ENCODE results near the gene HBZ. TPM values are rescaled to one million over a fixed set of nuclear protein-coding genes. Genes with fewer than 3 reads are reported as not detected.

The HBZ gene
- total and polyA plus RNA-seq, 8 donors = 0.52 to 8.7 (median 4.2) TPM; not detected in 2

GRCh38 chr16:187330-187729 is 34.9 kb downstream of the HBZ start:
- TF ChIP-seq CTCF (IDR thresholded peaks at IDR 0.05) = no peak
- ATAC-seq (no peak), DNase-seq (no peak)
- no peak overlapping the region for H3K27ac ChIP-seq
- no peaks in the 10 kb centered on the region for H3K4me1 ChIP-seq
- peaks cover 0 to 62% of the 10 kb centered on the region in 2 donors for H3K36me3 ChIP-seq
- no peaks in the 10 kb centered on the region for H3K27me3 ChIP-seq
- no peaks in the 10 kb centered on the region for H3K9me3 ChIP-seq
- no peak overlapping the region for H3K4me3 ChIP-seq
- intact Hi-C loops (cut with DNase I) = no loop called here

GRCh38 chr16:188674-189073 is 36.2 kb downstream of the HBZ start:
- no peaks in the 10 kb centered on the region for H3K27me3 ChIP-seq
- no peak overlapping the region for H3K4me3 ChIP-seq
- ATAC-seq (no peak), DNase-seq (no peak)
- peaks cover 0 to 76% of the 10 kb centered on the region in 2 donors for H3K36me3 ChIP-seq
- H3K27ac ChIP-seq = no peak overlapping the region
- no peaks in the 10 kb centered on the region for H3K9me3 ChIP-seq
- TF ChIP-seq CTCF (IDR thresholded peaks at IDR 0.05) = no peak
- intact Hi-C loops (cut with DNase I) = no loop called here
- H3K4me1 ChIP-seq = no peaks in the 10 kb centered on the region

- Histone ChIP-seq H3K9me3 (no peaks in the 10 kb centered on the region), H3K27ac (no peak overlapping the region), H3K27me3 (no peaks in the 10 kb centered on the region), H3K36me3 (peaks cover 0 to 86% of the 10 kb centered on the region in 2 donors), H3K4me1 (no peaks in the 10 kb centered on the region), H3K4me3 (no peak overlapping the region)
- intact Hi-C loops (cut with DNase I) = no loop called here
- ATAC-seq = no peak
- DNase-seq = no peak
- TF ChIP-seq CTCF (IDR thresholded peaks at IDR 0.05) = no peak
Observed at GRCh38 chr16:189604-190186, 37.3 kb downstream of the HBZ start.

GRCh38 chr16:191831-192230 is 39.4 kb downstream of the HBZ start:
- no peaks in the 10 kb centered on the region for H3K27me3 ChIP-seq
- TF ChIP-seq CTCF (IDR thresholded peaks at IDR 0.05) = no peak
- no peaks in the 10 kb centered on the region for H3K4me1 ChIP-seq
- ATAC-seq = no peak
- no peak overlapping the region for H3K4me3 ChIP-seq
- no peaks in the 10 kb centered on the region for H3K9me3 ChIP-seq
- DNase-seq = no peak
- H3K27ac ChIP-seq = no peak overlapping the region
- H3K36me3 ChIP-seq = peaks cover 0 to 98% of the 10 kb centered on the region in 2 donors
- intact Hi-C loops (cut with DNase I) = no loop called here

GRCh38 chr16:192686-193085 is 40.2 kb downstream of the HBZ start:
- DNase-seq = peak in 1 of 4 donors; percentile 19
- Histone ChIP-seq H3K36me3 (peaks cover 0 to 100% of the 10 kb centered on the region in 2 donors), H3K27ac (no peak overlapping the region)

More at GRCh38 chr16:192686-193085, 40.2 kb downstream of the HBZ start:
- intact Hi-C loops (cut with DNase I) = no loop called here
- Histone ChIP-seq H3K4me1 (no peaks in the 10 kb centered on the region), H3K27me3 (no peaks in the 10 kb centered on the region), H3K4me3 (no peak overlapping the region), H3K9me3 (no peaks in the 10 kb centered on the region)
- ATAC-seq = no peak
- TF ChIP-seq CTCF (IDR thresholded peaks at IDR 0.05) = no peak
